Measurements from ENCODE around the gene TMEM150B. TPM values are rescaled to one million over a fixed set of nuclear protein-coding genes. Genes with fewer than 3 reads are reported as not detected.

Gene TMEM150B
- total and polyA plus RNA-seq, 2 of the 4 experiments (the other 2 are of a cell fraction) = not detected

- in situ Hi-C loops (cut with MboI; ENCODE audit: low sequenced_read_pairs) (no loop called here), dilution Hi-C loops (cut with HindIII; ENCODE audit: low sequenced_read_pairs, unreplicated experiment) (no loop called here), intact Hi-C loops (cut with micrococcal nuclease) (no loop called here)
- Histone ChIP-seq H3K4me1 (ENCODE audit: control insufficient read depth, insufficient read depth, low read length) (no peaks in the 10 kb centered on the region; the same call in 1 of the 2 replicates), H3K27ac (ENCODE audit: insufficient read depth, low read length) (no peak overlapping the region), H3K9ac (ENCODE audit: low read depth, low read length) (no peak overlapping the region), H3K4me3 (ENCODE audit: insufficient read depth, low read depth, low read length) (no peak overlapping the region), H3K9me3 (ENCODE audit: control insufficient read depth, insufficient read depth, low read length) (no peaks in the 10 kb centered on the region), H2BK120ac (ENCODE audit: low read depth, low read length) (no peak overlapping the region), H2AK5ac (ENCODE audit: low read depth, low read length) (no peak overlapping the region), H3K18ac (ENCODE audit: low read depth, low read length) (no peak overlapping the region), H3K36me3 (ENCODE audit: control insufficient read depth, insufficient read depth, low read length) (no peaks in the 10 kb centered on the region), H3K27me3 (ENCODE audit: control insufficient read depth, insufficient read depth, low read length) (peaks cover 18% of the 10 kb centered on the region), H4K5ac (ENCODE audit: low read depth, low read length) (no peak overlapping the region), H2AFZ (replicated peaks; ENCODE audit: low read length, poor library complexity) (no peak overlapping the region), H3K79me1 (ENCODE audit: low read depth in 1 of 2, low read length in 2 of 2) (no peaks in the 10 kb centered on the region), H2BK5ac (ENCODE audit: low read depth, low read length, poor library complexity, severe bottlenecking) (no peak overlapping the region), H4K20me1 (ENCODE audit: insufficient read depth, low read length) (no peaks in the 10 kb centered on the region), H2AK9ac (replicated peaks; ENCODE audit: low read depth, low read length, poor library complexity) (no peak overlapping the region), H2BK15ac (ENCODE audit: low read depth, low read length) (no peak overlapping the region), H3K14ac (replicated peaks; ENCODE audit: low read depth, low read length) (no peak overlapping the region), H2BK20ac (ENCODE audit: low read depth, low read length) (no peak overlapping the region), H3K9me1 (ENCODE audit: insufficient read depth, low read length) (no peaks in the 10 kb centered on the region), H3K4me2 (ENCODE audit: low read depth, low read length) (no peak overlapping the region), H3K56ac (ENCODE audit: extremely low read depth, insufficient read depth, low read length) (no peak overlapping the region), H3K23ac (ENCODE audit: low read depth, low read length) (no peak overlapping the region), H4K91ac (ENCODE audit: insufficient read depth, low read depth, low read length) (no peak overlapping the region), H3K4ac (ENCODE audit: low read depth, low read length) (no peak overlapping the region), H4K8ac (ENCODE audit: low read depth in 2 of 2, low read length in 2 of 2) (no peak overlapping the region)
- 64% methylated on average over 7 of the region's 12 CpGs; no CpG with 5 or more reads in 1 of the 2 experiments for WGBS, 2 experiments (ENCODE audit: extremely low coverage in 2 of 2, insufficient read length in 1 of 2)
- ChIA-PET CTCF (no interaction called here), POLR2A (ENCODE audit: unreplicated experiment) (no interaction called here)
- no TSS peak for BruUV-seq (replicated peaks)
- ATAC-seq (ENCODE audit: low read depth) = no peak
- TF ChIP-seq CHD1 (IDR thresholded peaks at IDR 0.05; ENCODE audit: low read depth, low read length) (no peak), ELK1 (IDR thresholded peaks at IDR 0.05; ENCODE audit: borderline replicate concordance, low read depth, low read length) (no peak), BHLHE40 (IDR thresholded peaks at IDR 0.05; ENCODE audit: low read depth, low read length) (no peak), USF2 (IDR thresholded peaks at IDR 0.05; ENCODE audit: low read depth, low read length) (no peak)
- DNase-seq = no peak
These were observed 2.8 kb downstream of the TMEM150B start for GRCh38 chr19:55322204-55322885.

Measured in IMR-90 (cell line).